Cortex of kidney (tissue), 1 donor: ENCODE data around the gene KIF16B.
"Not testable (repeated sequence)": the region's sequence is repeated elsewhere in the genome, so short reads cannot be mapped to it uniquely, and the experiment has no call there.

Experiments used
- DNase-seq: peaks from one replicate; lab custom pipeline; 2025; lab: John Stamatoyannopoulos, UW

The KIF16B gene

GRCh38 chr20:16475225-16475624 lies 98.0 kb downstream of the KIF16B start:
- no peak for DNase-seq

GRCh38 chr20:16474363-16474762 lies 98.9 kb downstream of the KIF16B start:
- no peak for DNase-seq

- no peak for DNase-seq
Observed at GRCh38 chr20:16472045-16472872, 101.0 kb downstream of the KIF16B start.

- no peak for DNase-seq
Observed at GRCh38 chr20:16469395-16469905, 103.8 kb downstream of the KIF16B start.

GRCh38 chr20:16462711-16463110 lies 110.5 kb downstream of the KIF16B start:
- no peak for DNase-seq

- DNase-seq, result no peak
Observed at GRCh38 chr20:16459019-16459700, 114.1 kb downstream of the KIF16B start.

- DNase-seq, result no peak
Observed at GRCh38 chr20:16457514-16457913, 115.7 kb downstream of the KIF16B start.

- DNase-seq, result no peak
Observed at GRCh38 chr20:16455324-16455723, 117.9 kb downstream of the KIF16B start.

- no peak for DNase-seq
Observed at GRCh38 chr20:16451982-16452381, 121.3 kb downstream of the KIF16B start.

- no peak for DNase-seq
Observed at GRCh38 chr20:16451001-16451400, 122.2 kb downstream of the KIF16B start.

GRCh38 chr20:16446991-16447390 lies 126.3 kb downstream of the KIF16B start:
- DNase-seq, result no peak

- no peak for DNase-seq
Observed at GRCh38 chr20:16446246-16446645, 127.0 kb downstream of the KIF16B start.

- no peak for DNase-seq
Observed at GRCh38 chr20:16445482-16445881, 127.8 kb downstream of the KIF16B start.

- DNase-seq, result no peak
Observed at GRCh38 chr20:16444057-16444777, 129.0 kb downstream of the KIF16B start.

GRCh38 chr20:16441546-16442164 lies 131.6 kb downstream of the KIF16B start:
- DNase-seq, result no peak

GRCh38 chr20:16440686-16441085 lies 132.6 kb downstream of the KIF16B start:
- DNase-seq, result no peak

GRCh38 chr20:16439540-16439939 lies 133.7 kb downstream of the KIF16B start:
- not testable (repeated sequence) for DNase-seq

- DNase-seq, result no peak
Observed at GRCh38 chr20:16438100-16438499, 135.1 kb downstream of the KIF16B start.

GRCh38 chr20:16437387-16437996 lies 135.8 kb downstream of the KIF16B start:
- no peak for DNase-seq

- DNase-seq, result no peak
Observed at GRCh38 chr20:16434062-16434664, 139.1 kb downstream of the KIF16B start.

GRCh38 chr20:16433293-16433580 lies 140.0 kb downstream of the KIF16B start:
- no peak for DNase-seq
